HUES64 (cell line): ENCODE measurements around the gene GPC4.

Experiments used
- H3K27ac ChIP-seq: 2 replicates; pipeline ENCODE4 v1.7.0; 2013; ENCODE audit warnings: low read depth, low read length, inconsistent platforms
- H3K27me3 ChIP-seq: 2 replicates; pipeline ENCODE4 v1.6.1; 2013; ENCODE audit warnings: mild to moderate bottlenecking, low read length; ENCODE audit not compliant: insufficient read depth
- H3K36me3 ChIP-seq: 2 replicates; pipeline ENCODE4 v1.6.1; 2013; ENCODE audit warnings: mild to moderate bottlenecking, low read length; ENCODE audit not compliant: insufficient read depth
- H3K4me1 ChIP-seq: 2 replicates; pipeline ENCODE4 v1.6.1; 2013; ENCODE audit warnings: mild to moderate bottlenecking, low read length, moderate library complexity; ENCODE audit not compliant: insufficient read depth
- H3K4me3 ChIP-seq: 2 replicates; pipeline ENCODE4 v1.5.1; 2013; ENCODE audit warnings: mild to moderate bottlenecking, low read length, moderate library complexity
- H3K9ac ChIP-seq: 2 replicates; pipeline ENCODE4 v1.6.1; 2013; ENCODE audit warnings: mild to moderate bottlenecking, low read depth, low read length
- H3K9me3 ChIP-seq: 2 replicates; pipeline ENCODE4 v1.6.1; 2013; ENCODE audit warnings: low read depth, low read length; ENCODE audit not compliant: insufficient read depth
- WGBS: fragments of 150-250, 120-280 bp; methylation state at CpG from one replicate; pipeline ENCODE4 v1.1.7; 2013; ENCODE audit warnings: missing lambda C conversion rate; 5-methylcytosine and 5-hydroxymethylcytosine counted together

GPC4 gene

GRCh38 chrX:133267621-133268020 lies 147.7 kb downstream of the GPC4 start:
- Histone ChIP-seq H3K27me3 (no peaks in the 10 kb centered on the region), H3K9ac (no peak overlapping the region), H3K4me3 (no peak overlapping the region), H3K36me3 (no peaks in the 10 kb centered on the region), H3K4me1 (peaks cover 26% of the 10 kb centered on the region), H3K27ac (no peak overlapping the region), H3K9me3 (no peaks in the 10 kb centered on the region)
- WGBS = 100% methylated on average over 1 of the region's 2 CpGs

GRCh38 chrX:133265331-133265730 lies 150.0 kb downstream of the GPC4 start:
- 2% methylated on average over 13 of the region's 13 CpGs for WGBS
- Histone ChIP-seq H3K4me1 (peaks cover 26% of the 10 kb centered on the region), H3K9me3 (no peaks in the 10 kb centered on the region), H3K27me3 (no peaks in the 10 kb centered on the region), H3K4me3 (0 out of 2 replicates have a peak overlapping the region, but pooled peaks have one; percentile 19), H3K36me3 (no peaks in the 10 kb centered on the region), H3K27ac (peak overlapping the region; percentile 82; the same call in 1 of the 2 replicates), H3K9ac (0 out of 2 replicates have a peak overlapping the region, but pooled peaks have one; percentile 40)

GRCh38 chrX:133258481-133258880 lies 156.8 kb downstream of the GPC4 start:
- Histone ChIP-seq H3K27me3 (no peaks in the 10 kb centered on the region), H3K36me3 (no peaks in the 10 kb centered on the region), H3K4me3 (no peak overlapping the region)

DNA sequence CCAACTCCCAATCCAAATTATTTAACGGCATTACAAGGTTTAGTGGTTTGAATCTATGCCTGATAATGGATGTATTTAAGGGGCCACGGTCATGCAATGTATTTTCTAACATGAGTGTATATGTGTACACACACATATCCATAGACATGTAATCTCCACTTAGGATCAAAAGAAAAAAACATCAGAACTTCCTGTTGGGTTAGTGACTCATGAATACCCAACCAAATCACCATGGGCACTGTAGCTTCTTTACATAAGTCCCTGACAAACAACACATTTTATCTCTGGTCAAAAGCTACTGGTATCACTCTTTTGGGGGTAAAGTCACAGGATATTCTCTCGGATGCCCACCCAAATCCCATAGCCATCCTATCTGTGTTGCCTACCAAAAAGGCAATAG lies 160.6 kb downstream of the GPC4 start:
- 95% methylated on average over 1 of the region's 3 CpGs for WGBS
- Histone ChIP-seq H3K27ac (no peak overlapping the region), H3K4me1 (peaks cover 9% of the 10 kb centered on the region), H3K9me3 (no peaks in the 10 kb centered on the region), H3K36me3 (no peaks in the 10 kb centered on the region), H3K9ac (no peak overlapping the region), H3K4me3 (no peak overlapping the region), H3K27me3 (no peaks in the 10 kb centered on the region)

More at GRCh38 chrX:133258481-133258880, 156.8 kb downstream of the GPC4 start:
- no peaks in the 10 kb centered on the region for H3K9me3 ChIP-seq
- H3K4me1 ChIP-seq = no peaks in the 10 kb centered on the region
- no peak overlapping the region for H3K9ac ChIP-seq
- no peak overlapping the region for H3K27ac ChIP-seq

GRCh38 chrX:133251204-133251603 lies 164.1 kb downstream of the GPC4 start:
- WGBS = 64% methylated on average over 5 of the region's 5 CpGs
- no peak overlapping the region for H3K4me3 ChIP-seq
- H3K4me1 ChIP-seq = peaks cover 25% of the 10 kb centered on the region
- no peak overlapping the region for H3K9ac ChIP-seq
- H3K36me3 ChIP-seq = no peaks in the 10 kb centered on the region
- no peaks in the 10 kb centered on the region for H3K27me3 ChIP-seq
- no peak overlapping the region for H3K27ac ChIP-seq
- H3K9me3 ChIP-seq = peaks cover 16% of the 10 kb centered on the region; the same call in 1 of the 2 replicates

DNA sequence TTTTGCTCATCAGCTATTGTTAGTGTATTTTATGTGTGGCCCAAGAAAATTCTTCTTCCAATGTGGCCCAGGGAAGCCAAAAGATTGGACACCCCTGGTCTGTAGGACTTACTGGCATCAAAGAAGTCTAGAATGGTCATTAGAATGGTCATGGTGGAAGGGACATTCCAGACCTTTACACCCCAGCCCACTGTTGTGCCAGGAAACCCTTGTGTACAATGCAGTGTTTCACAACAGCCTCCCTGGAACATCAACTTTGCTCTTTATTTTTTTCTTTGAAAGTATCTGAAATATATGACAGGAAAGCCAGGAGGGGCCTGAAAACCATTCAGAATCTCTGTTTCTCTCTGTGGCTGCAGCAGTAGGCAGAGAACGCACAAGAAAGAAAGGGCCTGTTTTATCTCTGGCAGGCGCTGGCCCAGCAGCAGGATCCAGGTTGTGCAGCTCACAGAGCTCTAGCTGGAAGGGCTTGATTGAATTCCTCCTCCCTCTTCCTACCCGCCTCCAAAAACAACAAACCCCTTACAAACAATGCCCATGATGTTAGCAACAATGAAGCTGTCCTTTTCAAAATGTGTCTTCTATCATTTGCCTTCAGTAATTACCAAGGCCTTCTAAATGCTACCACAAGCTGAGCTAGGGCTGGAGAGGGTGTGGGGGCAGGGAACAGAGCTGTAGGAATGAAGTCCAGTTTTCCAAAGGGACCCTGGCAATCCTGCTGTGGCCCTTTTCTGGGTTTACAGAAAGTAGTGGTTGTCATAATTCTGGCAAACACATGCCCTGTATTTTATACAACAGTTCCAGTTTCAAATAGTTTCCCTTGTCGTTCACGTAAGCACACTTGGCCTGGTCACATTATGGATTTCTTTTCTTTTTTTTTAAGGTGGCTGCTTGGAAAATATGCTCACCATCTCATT lies 164.8 kb downstream of the GPC4 start:
- Histone ChIP-seq H3K27ac (no peak overlapping the region; the same call in 1 of the 2 replicates), H3K4me3 (no peak overlapping the region), H3K9ac (no peak overlapping the region), H3K4me1 (peaks cover 25% of the 10 kb centered on the region), H3K27me3 (no peaks in the 10 kb centered on the region), H3K36me3 (no peaks in the 10 kb centered on the region), H3K9me3 (peaks cover 19% of the 10 kb centered on the region; the same call in 1 of the 2 replicates)
- 40% methylated on average over 3 of the region's 5 CpGs for WGBS
